GM12801 (cell line): Measurements from ENCODE around the gene HSPB3.

ENCODE experiments used
- CTCF ChIP-seq: IDR thresholded peaks from one replicate; pipeline ENCODE4 v1.5.1; 2011; ENCODE audit warnings: control low read depth; ENCODE audit not compliant: insufficient read length; ENCODE audit errors: extremely low read depth

HSPB3 gene

DNA sequence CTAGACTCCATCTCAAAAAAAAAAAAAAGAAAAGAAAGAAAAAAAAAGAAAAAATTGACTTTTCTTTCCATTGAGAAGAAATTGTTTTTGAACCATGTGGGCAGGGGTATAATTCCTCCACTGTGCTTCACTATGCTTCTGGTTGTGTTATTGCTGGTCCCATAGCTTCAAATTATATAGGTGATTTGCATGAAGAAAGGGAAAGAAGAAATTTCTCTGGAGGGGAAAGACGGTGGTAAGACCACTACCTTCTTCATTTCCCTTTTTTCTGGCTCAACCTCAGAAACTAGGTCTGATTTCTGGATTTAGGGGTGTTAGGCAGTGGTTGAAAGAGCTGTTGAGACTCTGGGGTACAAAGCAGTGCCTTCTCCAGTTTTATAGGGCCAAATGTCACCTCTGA, 29.3 kb upstream of the HSPB3 start:
- TF ChIP-seq CTCF: no peak

DNA sequence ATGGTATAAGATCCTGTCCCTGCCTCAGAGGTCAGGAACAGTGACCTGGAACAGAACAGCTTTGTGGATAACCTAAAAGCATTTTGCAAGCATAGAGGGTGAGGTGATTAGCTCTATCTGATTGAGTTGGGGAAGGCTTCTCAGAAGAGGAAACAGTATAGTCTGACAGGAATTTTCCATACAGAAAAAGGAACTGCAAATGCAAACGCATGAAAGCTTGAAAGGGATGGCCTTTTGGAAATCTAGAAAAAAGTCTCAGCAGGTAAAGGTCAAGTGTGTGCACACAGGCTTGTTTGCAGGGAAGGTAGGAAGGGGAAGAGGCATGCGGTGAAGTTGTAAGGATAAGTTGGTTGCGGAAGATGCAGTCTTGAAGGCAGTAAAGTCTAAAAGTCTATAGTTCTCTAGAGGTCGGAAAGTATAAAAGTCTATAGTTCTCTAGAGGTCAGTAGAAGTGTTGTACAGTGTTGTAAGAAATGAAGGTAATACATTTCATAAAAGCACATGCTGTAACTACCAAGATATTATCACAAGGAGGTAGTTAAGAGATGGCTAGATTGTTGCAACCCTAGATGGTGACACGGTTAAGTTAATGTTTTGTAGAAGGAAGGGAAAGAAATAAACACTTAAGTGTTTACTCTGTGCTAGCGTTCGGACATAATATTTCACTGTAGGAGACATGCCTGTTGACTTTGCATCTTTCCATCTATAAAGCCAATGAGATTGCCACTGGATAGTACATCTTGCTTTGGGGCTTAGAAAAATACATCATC, 16.7 kb upstream of the HSPB3 start:
- no peak for TF ChIP-seq CTCF

- TF ChIP-seq CTCF: no peak
Measured at GRCh38 chr5:54440456-54440893, 15.0 kb upstream of the HSPB3 start.

DNA sequence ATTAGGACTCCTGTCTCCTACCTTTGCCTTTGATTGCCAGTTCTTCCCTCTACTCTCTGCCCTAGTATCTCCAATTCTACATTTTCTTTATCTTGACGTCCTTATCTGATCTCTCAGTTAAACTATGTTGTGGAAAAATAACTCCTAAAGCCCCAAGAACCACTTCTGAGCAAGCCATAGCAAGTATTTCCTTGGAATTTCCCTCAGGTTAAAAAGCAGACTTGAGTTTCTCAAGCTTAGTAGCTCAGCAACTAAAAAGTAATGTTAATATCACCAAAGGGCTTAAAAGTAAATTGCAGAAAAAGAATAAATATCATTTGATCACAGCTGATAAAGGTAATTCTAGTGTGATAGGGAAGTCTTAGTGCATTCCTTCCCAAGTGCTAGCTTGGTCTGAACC, 13.2 kb upstream of the HSPB3 start:
- no peak for TF ChIP-seq CTCF

- no peak for TF ChIP-seq CTCF
Measured at GRCh38 chr5:54443270-54443669, 12.2 kb upstream of the HSPB3 start.

DNA sequence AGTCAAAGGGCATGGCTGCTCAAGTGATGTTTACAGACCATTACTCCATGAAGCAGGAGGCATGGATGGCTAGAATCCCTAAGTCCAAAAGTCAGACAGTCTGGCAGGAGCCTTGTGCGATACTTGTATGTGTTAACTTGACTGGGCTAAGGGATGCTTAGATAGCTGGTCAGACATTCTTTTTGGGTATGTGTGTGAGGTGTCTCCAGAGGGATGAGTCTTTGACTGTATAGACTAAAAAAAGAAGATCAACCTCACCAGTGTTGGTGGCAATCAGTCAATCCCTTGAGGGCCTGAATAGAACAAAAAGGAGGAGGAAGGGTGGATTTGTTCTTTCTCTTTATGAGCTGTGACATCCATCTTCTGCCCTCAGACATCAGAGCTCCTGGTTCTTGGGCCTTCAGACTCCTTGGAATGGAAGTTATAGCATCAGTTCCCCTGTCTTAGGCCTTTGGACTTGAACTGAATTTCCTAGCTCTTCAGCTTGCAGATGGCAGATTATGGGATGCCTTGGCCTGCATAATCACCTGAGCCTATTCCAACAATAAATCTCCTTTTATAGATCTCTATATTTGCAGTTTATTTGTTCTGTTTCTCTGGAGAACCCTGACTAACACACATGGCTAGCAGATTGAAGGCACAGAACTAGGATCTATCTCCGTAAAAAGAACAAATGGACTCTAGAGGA, 9.7 kb upstream of the HSPB3 start:
- TF ChIP-seq CTCF: no peak

- TF ChIP-seq CTCF: no peak
Measured at GRCh38 chr5:54446379-54446732, 9.1 kb upstream of the HSPB3 start.
